Endothelial cell of umbilical vein (primary cell): Measurements from ENCODE around the gene PPP4R1. TPM values are rescaled to one million over a fixed set of nuclear protein-coding genes. Genes with fewer than 3 reads are reported as not detected.

ENCODE experiments used
- BruUV-seq: library from RNA; stranded (reverse); fragments of 400-500 nt; replicated peaks from 2 replicates; lab custom pipeline; 2021; lab: Mats Ljungman, UMichigan
- CTCF ChIA-PET: fragments of 300-600, 350-600 bp; sonication (Branson Sonifier 250); formaldehyde crosslinking; loops from one replicate; lab custom pipeline; 2021; ENCODE audit warnings: antibody characterized with exemption, inconsistent platforms; lab: Charles Lee
- POLR2A ChIA-PET: fragments of 300-600, 350-600 bp; sonication (Branson Sonifier 250); formaldehyde crosslinking; loops from one replicate; lab custom pipeline; 2021; ENCODE audit warnings: antibody characterized with exemption, inconsistent platforms; lab: Charles Lee
- DNase-seq: peaks from one replicate; pipeline ENCODE4 v3.0.0-alpha.2; 2011; ENCODE audit warnings: low read depth, low spot score
- FAIRE-seq: peaks from 2 replicates; lab custom pipeline; 2011; peaks lifted over from hg19 to GRCh38; lab: Jason Lieb, UNC
- H2AFZ ChIP-seq: 2 replicates; pipeline ENCODE4 v1.6.0; 2012; ENCODE audit warnings: low read depth, low read length, control low read depth, inconsistent platforms
- H3K27ac ChIP-seq: 2 replicates; pipeline ENCODE4 v1.5.1; 2011; ENCODE audit warnings: low read depth, mild to moderate bottlenecking, control low read depth, low read length, moderate library complexity; ENCODE audit not compliant: insufficient read depth
- H3K27me3 ChIP-seq, 2 experiments: 2 replicates each; pipeline versions ENCODE4 v1.6.0 to v1.6.1; 2011; ENCODE audit warnings: low read length in 2 of 2, mixed read lengths in 1 of 2; ENCODE audit not compliant: control insufficient read depth in 2 of 2, insufficient read depth in 2 of 2
- H3K36me3 ChIP-seq, 2 experiments: 2 replicates in 1 of 2; 3 replicates in 1 of 2; pipeline ENCODE4 v1.5.1; 2011; ENCODE audit warnings: low read length in 2 of 2, mild to moderate bottlenecking in 1 of 2, moderate library complexity in 1 of 2; ENCODE audit not compliant: control insufficient read depth in 2 of 2, insufficient read depth in 2 of 2; ENCODE audit errors: extremely low read depth in 1 of 2
- H3K4me1 ChIP-seq: 3 replicates; pipeline ENCODE4 v1.5.1; 2011; ENCODE audit warnings: mild to moderate bottlenecking, low read length; ENCODE audit not compliant: control insufficient read depth, insufficient read depth; ENCODE audit errors: extremely low read depth
- H3K4me2 ChIP-seq: 2 replicates; pipeline ENCODE4 v1.6.1; 2011; ENCODE audit warnings: low read length, control low read depth, mixed read lengths; ENCODE audit not compliant: insufficient read depth
- H3K4me3 ChIP-seq, 3 experiments: fragments of 200-600 bp in 1 of 3; sonication (generic), shearing (Covaris generic) in 1 of 3; replicated peaks in 1 of 3; 2 replicates each; pipeline ENCODE4 v1.5.1; 2011 to 2016; ENCODE audit warnings: control low read depth in 3 of 3, low read length in 3 of 3, mild to moderate bottlenecking in 2 of 3, inconsistent platforms in 1 of 3, low read depth in 1 of 3, moderate library complexity in 1 of 3; ENCODE audit not compliant: insufficient read depth in 1 of 3
- H3K79me2 ChIP-seq: 2 replicates; pipeline ENCODE4 v1.6.0; 2012; ENCODE audit warnings: low read length, inconsistent platforms; ENCODE audit not compliant: control insufficient read depth, insufficient read depth
- H3K9ac ChIP-seq: replicated peaks from 2 replicates; pipeline ENCODE3; 2011; ENCODE audit warnings: low read length, control low read depth; ENCODE audit not compliant: insufficient read depth; ENCODE audit errors: extremely low read depth
- H3K9me1 ChIP-seq: replicated peaks from 3 replicates; pipeline ENCODE4 v1.6.0; 2011; ENCODE audit warnings: mild to moderate bottlenecking, low read length; ENCODE audit not compliant: control insufficient read depth, insufficient read depth; ENCODE audit errors: extremely low read depth
- H3K9me3 ChIP-seq: replicated peaks from 2 replicates; pipeline ENCODE4 v1.5.1; 2012; ENCODE audit warnings: low read length, inconsistent platforms; ENCODE audit not compliant: control insufficient read depth, insufficient read depth
- H4K20me1 ChIP-seq: replicated peaks from 2 replicates; pipeline ENCODE3; 2011; ENCODE audit warnings: mild to moderate bottlenecking, low read length; ENCODE audit not compliant: control insufficient read depth, insufficient read depth; ENCODE audit errors: extremely low read depth
- CTCF ChIP-seq, 2 donors: IDR thresholded peaks; 1 replicate in 1 of 2; 2 replicates in 1 of 2; pipeline ENCODE4 v1.5.1; 2011; ENCODE audit warnings: low read length in 2 of 2, mild to moderate bottlenecking in 2 of 2, moderate library complexity in 2 of 2, control low read depth in 1 of 2, inconsistent platforms in 1 of 2, low read depth in 1 of 2; ENCODE audit not compliant: insufficient read depth in 1 of 2; ENCODE audit errors: extremely low read depth in 1 of 2
- EZH2 ChIP-seq: IDR thresholded peaks from 2 replicates; pipeline ENCODE4 v1.6.1; 2012; ENCODE audit warnings: borderline replicate concordance, low read depth, mild to moderate bottlenecking, moderate library complexity, low read length, inconsistent platforms; ENCODE audit not compliant: severe bottlenecking
- FOS ChIP-seq: IDR thresholded peaks from 2 replicates; pipeline ENCODE4 v1.6.1; 2011; ENCODE audit warnings: mild to moderate bottlenecking, low read length, moderate library complexity, borderline replicate concordance; ENCODE audit not compliant: insufficient read depth
- GATA2 ChIP-seq: IDR thresholded peaks from 2 replicates; pipeline ENCODE4 v1.7.0; 2011; ENCODE audit warnings: low read depth, mild to moderate bottlenecking, moderate library complexity, mixed read lengths, low read length; ENCODE audit not compliant: insufficient read length, insufficient read depth
- JUN ChIP-seq: IDR thresholded peaks from 2 replicates; pipeline ENCODE4 v1.6.1; 2011; ENCODE audit warnings: borderline replicate concordance, low read depth; ENCODE audit not compliant: insufficient read length, insufficient read depth
- MAX ChIP-seq: IDR thresholded peaks from 2 replicates; pipeline ENCODE4 v1.6.1; 2011; ENCODE audit not compliant: insufficient read depth, insufficient read length
- MYC ChIP-seq: IDR thresholded peaks from one replicate; pipeline ENCODE4 v1.6.1; 2011; ENCODE audit warnings: mild to moderate bottlenecking, low read depth, low read length
- POLR2A ChIP-seq: IDR thresholded peaks from 2 replicates; pipeline ENCODE4 v1.6.1; 2012; ENCODE audit warnings: low read depth, mild to moderate bottlenecking, control low read depth, low read length
- POLR2AphosphoS5 ChIP-seq: IDR thresholded peaks from 2 replicates; pipeline ENCODE4 v1.6.1; 2012; ENCODE audit warnings: low read depth, mild to moderate bottlenecking, control low read depth, low read length, moderate library complexity; ENCODE audit not compliant: insufficient read depth
- dilution Hi-C: fragments of 300-500 bp; cut with MboI; formaldehyde crosslinking; loops from one replicate; pipeline ENCODE4 v1.15.0; 2019; ENCODE audit warnings: low sequenced_read_pairs; ENCODE audit not compliant: extremely low pct_ligation_motif_present
- intact Hi-C: fragments of 100-400 bp; cut with micrococcal nuclease; formaldehyde crosslinking; loops from one replicate; pipeline ENCODE4 v1.10.0; 2022
- polyA plus RNA-seq, 4 experiments: library from polyadenylated mRNA; depleted of rRNA in 3 of 4; stranded (reverse) in 3 of 4; unstranded in 1 of 4; fragments of >200 nt; gene quantifications; 2 replicates each; pipeline versions ENCODE4 v1.2.1 to v1.2.3, GENCODE V29; 2011 to 2012; ENCODE audit warnings: missing spikeins in 1 of 4
- total RNA-seq: library from RNA; stranded (reverse); gene quantifications from 2 replicates; pipeline ENCODE4 v1.2.3, GENCODE V29; 2021

PPP4R1 gene
- total and polyA plus RNA-seq, 2 donors (not counting 3 experiments of a cell fraction or from before 2014, with no cell fraction given), result 138 to 152 TPM

- Histone ChIP-seq H3K4me1 (peaks cover 5% of the 10 kb centered on the region), H3K27me3 (no peaks in the 10 kb centered on the region), H3K36me3 (peaks cover 13 to 25% of the 10 kb centered on the region in 2 experiments), H4K20me1 (no peaks in the 10 kb centered on the region), H3K9ac (no peak overlapping the region), H3K27ac (no peak overlapping the region), H3K9me1 (no peaks in the 10 kb centered on the region), H3K4me3 (no peak overlapping the region), H3K9me3 (no peaks in the 10 kb centered on the region), H2AFZ (no peak overlapping the region), H3K79me2 (peaks cover 35% of the 10 kb centered on the region), H3K4me2 (no peak overlapping the region)
- TF ChIP-seq CTCF (IDR thresholded peaks at IDR 0.05; ENCODE audit: extremely low read depth in 1 of 2, insufficient read depth in 1 of 2, low read depth in 1 of 2, low read length in 2 of 2) (no peak), GATA2 (no peak), MYC (no peak), POLR2A (no peak)
- ChIA-PET CTCF (interaction anchor here (1.0 to 1.3 kb wide), 2 partner anchors 35 to 373 kb away, joined by 3 read pairs; no protein-coding TSS in a partner anchor), POLR2A (no interaction called here)
- FAIRE-seq, result no peak
- DNase-seq, result no peak
- no TSS peak for BruUV-seq
- dilution Hi-C loops (no loop called here), intact Hi-C loops (loop anchor here (5.0 kb wide), 1 partner anchor 359 kb away; no protein-coding TSS in a partner anchor)
Measured at GRCh38 chr18:9578306-9578705, 36.1 kb downstream of the PPP4R1 start.

GRCh38 chr18:9577361-9577760 lies 37.0 kb downstream of the PPP4R1 start:
- H3K4me2 ChIP-seq, result no peak overlapping the region
- no TSS peak for BruUV-seq
- intact Hi-C loops, result loop anchor here (5.0 kb wide), 1 partner anchor 360 kb away; no protein-coding TSS in a partner anchor
- ChIA-PET CTCF (interaction anchor here (0.9 to 2.7 kb wide), 7 partner anchors 14 to 375 kb away, joined by 3 to 19 read pairs (median 3); no protein-coding TSS in a partner anchor), POLR2A (no interaction called here)
- dilution Hi-C loops, result no loop called here
- no peak overlapping the region for H2AFZ ChIP-seq
- peaks cover 31% of the 10 kb centered on the region for H3K79me2 ChIP-seq
- H3K36me3 ChIP-seq, result peaks cover 13 to 21% of the 10 kb centered on the region in 2 experiments
- no peak overlapping the region for H3K4me3 ChIP-seq
- no peak overlapping the region for H3K9ac ChIP-seq
- peaks cover 12% of the 10 kb centered on the region for H3K4me1 ChIP-seq
- no peak overlapping the region for H3K27ac ChIP-seq
- no peak for TF ChIP-seq CTCF (IDR thresholded peaks at IDR 0.05; ENCODE audit: extremely low read depth in 1 of 2, insufficient read depth in 1 of 2, low read depth in 1 of 2, low read length in 2 of 2)
- no peak for TF ChIP-seq POLR2AphosphoS5
- TF ChIP-seq FOS, result no peak
- TF ChIP-seq MYC, result no peak
- no peak for TF ChIP-seq MAX
- no peak for TF ChIP-seq POLR2A
- no peak for TF ChIP-seq EZH2
- no peak for TF ChIP-seq JUN
- TF ChIP-seq GATA2, result no peak
- FAIRE-seq (no peak), DNase-seq (no peak)
- no peaks in the 10 kb centered on the region for H4K20me1 ChIP-seq
- H3K9me3 ChIP-seq, result no peaks in the 10 kb centered on the region
- H3K27me3 ChIP-seq, result no peaks in the 10 kb centered on the region
- no peaks in the 10 kb centered on the region for H3K9me1 ChIP-seq
